ENCODE results near the gene IGF1R. TPM values are rescaled to one million over a fixed set of nuclear protein-coding genes. Genes with fewer than 3 reads are reported as not detected.

IGF1R gene
- total and polyA plus RNA-seq, 7 donors = 1.2 to 130 (median 39.6) TPM

DNA sequence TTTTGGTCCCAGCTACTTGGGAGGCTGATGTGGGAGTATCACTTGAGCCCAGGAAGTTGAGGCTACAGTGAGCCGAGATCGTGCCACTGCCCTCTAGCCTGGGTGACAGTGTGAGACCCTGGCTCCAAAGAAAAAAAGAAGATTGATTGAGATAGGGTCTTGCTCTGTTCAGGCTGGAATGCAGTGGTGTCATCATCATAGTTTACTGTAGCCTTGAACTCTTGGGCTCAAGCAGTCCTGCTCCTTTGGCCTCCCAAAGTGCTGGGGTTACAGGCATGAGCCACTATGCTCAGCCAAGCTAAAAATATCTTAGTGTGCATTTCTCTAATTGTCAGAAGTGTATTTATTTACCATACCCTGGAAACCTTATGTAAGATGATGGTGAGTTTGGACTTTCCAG is 43.9 kb downstream of the IGF1R start:
- TF ChIP-seq CTCF (IDR thresholded peaks at IDR 0.05) (no peak), POLR2AphosphoS5 (IDR thresholded peaks at IDR 0.05) (no peak), POLR2A (IDR thresholded peaks at IDR 0.05) (no peak), EP300 (IDR thresholded peaks at IDR 0.05) (no peak)

GRCh38 chr15:98694161-98694560 is 45.8 kb downstream of the IGF1R start:
- intact Hi-C loops (cut with DNase I) = no loop called here
- Histone ChIP-seq H3K4me1 (peaks cover 0 to 97% (median 88%) of the 10 kb centered on the region in 4 donors), H3K27me3 (no peaks in the 10 kb centered on the region)

More for the DNA sequence above, 43.9 kb downstream of the IGF1R start:
- intact Hi-C loops (cut with DNase I) = no loop called here
- H3K4me1 ChIP-seq = peaks cover 0 to 99% (median 94%) of the 10 kb centered on the region in 4 donors
- H3K27me3 ChIP-seq = no peaks in the 10 kb centered on the region
- H3K36me3 ChIP-seq = no peaks in the 10 kb centered on the region
- WGBS, 2 donors = 91 to 92% methylated on average over 2 of the region's 2 CpGs
- H3K27ac ChIP-seq = no peak overlapping the region
- no peak overlapping the region for H3K4me3 ChIP-seq
- no peak for DNase-seq
- no peaks in the 10 kb centered on the region for H3K9me3 ChIP-seq

GRCh38 chr15:98698792-98699191 is 50.5 kb downstream of the IGF1R start:
- 80 to 83% methylated on average over 2 of the region's 2 CpGs for WGBS, 2 donors
- intact Hi-C loops (cut with DNase I) = no loop called here
- Histone ChIP-seq H3K36me3 (no peaks in the 10 kb centered on the region), H3K27me3 (no peaks in the 10 kb centered on the region), H3K27ac (peak overlapping the region in 1 of 4 donors; percentile 13), H3K4me1 (peaks cover 0 to 88% (median 76%) of the 10 kb centered on the region in 4 donors), H3K9me3 (no peaks in the 10 kb centered on the region), H3K4me3 (no peak overlapping the region)
- TF ChIP-seq POLR2AphosphoS5 (IDR thresholded peaks at IDR 0.05) (no peak), EP300 (IDR thresholded peaks at IDR 0.05) (no peak), POLR2A (IDR thresholded peaks at IDR 0.05) (no peak), CTCF (IDR thresholded peaks at IDR 0.05) (no peak)
- no peak for DNase-seq

More at GRCh38 chr15:98694161-98694560, 45.8 kb downstream of the IGF1R start:
- Histone ChIP-seq H3K36me3 (no peaks in the 10 kb centered on the region), H3K9me3 (no peaks in the 10 kb centered on the region), H3K27ac (no peak overlapping the region), H3K4me3 (no peak overlapping the region)
- DNase-seq = no peak
- TF ChIP-seq POLR2A (IDR thresholded peaks at IDR 0.05) = no peak
- no peak for TF ChIP-seq POLR2AphosphoS5 (IDR thresholded peaks at IDR 0.05)
- no peak for TF ChIP-seq CTCF (IDR thresholded peaks at IDR 0.05)
- no peak for TF ChIP-seq EP300 (IDR thresholded peaks at IDR 0.05)
- 92% methylated on average over 6 of the region's 6 CpGs for WGBS, 2 donors

GRCh38 chr15:98699591-98700424 is 51.5 kb downstream of the IGF1R start:
- Histone ChIP-seq H3K36me3 (no peaks in the 10 kb centered on the region), H3K4me3 (no peak overlapping the region), H3K27me3 (no peaks in the 10 kb centered on the region), H3K4me1 (peaks cover 0 to 88% (median 76%) of the 10 kb centered on the region in 4 donors), H3K9me3 (no peaks in the 10 kb centered on the region), H3K27ac (peak overlapping the region in 1 of 4 donors; percentile 25)
- 22 to 54% methylated on average over 11 of the region's 11 CpGs for WGBS, 2 donors
- no peak for DNase-seq
- intact Hi-C loops (cut with DNase I) = no loop called here
- no peak for TF ChIP-seq POLR2AphosphoS5 (IDR thresholded peaks at IDR 0.05)
- TF ChIP-seq CTCF (IDR thresholded peaks at IDR 0.05) = no peak
- TF ChIP-seq EP300 (IDR thresholded peaks at IDR 0.05) = no peak
- TF ChIP-seq POLR2A (IDR thresholded peaks at IDR 0.05) = no peak
